K562 treated with DMSO at 1 percent for 24 hours (cell line): Measurements from ENCODE around the gene SLC26A2. TPM values are rescaled to one million over a fixed set of nuclear protein-coding genes. Genes with fewer than 3 reads are reported as not detected.

Experiments
- total RNA-seq: library from RNA; unstranded; fragments of 300-600 nt; gene quantifications from 2 replicates; pipeline ENCODE4 v1.2.3, GENCODE V29; 2022; ENCODE audit warnings: low read depth; ENCODE audit not compliant: insufficient read depth

Gene SLC26A2
- 4.2 and 4.4 TPM in 2 replicates for total RNA-seq

DNA sequence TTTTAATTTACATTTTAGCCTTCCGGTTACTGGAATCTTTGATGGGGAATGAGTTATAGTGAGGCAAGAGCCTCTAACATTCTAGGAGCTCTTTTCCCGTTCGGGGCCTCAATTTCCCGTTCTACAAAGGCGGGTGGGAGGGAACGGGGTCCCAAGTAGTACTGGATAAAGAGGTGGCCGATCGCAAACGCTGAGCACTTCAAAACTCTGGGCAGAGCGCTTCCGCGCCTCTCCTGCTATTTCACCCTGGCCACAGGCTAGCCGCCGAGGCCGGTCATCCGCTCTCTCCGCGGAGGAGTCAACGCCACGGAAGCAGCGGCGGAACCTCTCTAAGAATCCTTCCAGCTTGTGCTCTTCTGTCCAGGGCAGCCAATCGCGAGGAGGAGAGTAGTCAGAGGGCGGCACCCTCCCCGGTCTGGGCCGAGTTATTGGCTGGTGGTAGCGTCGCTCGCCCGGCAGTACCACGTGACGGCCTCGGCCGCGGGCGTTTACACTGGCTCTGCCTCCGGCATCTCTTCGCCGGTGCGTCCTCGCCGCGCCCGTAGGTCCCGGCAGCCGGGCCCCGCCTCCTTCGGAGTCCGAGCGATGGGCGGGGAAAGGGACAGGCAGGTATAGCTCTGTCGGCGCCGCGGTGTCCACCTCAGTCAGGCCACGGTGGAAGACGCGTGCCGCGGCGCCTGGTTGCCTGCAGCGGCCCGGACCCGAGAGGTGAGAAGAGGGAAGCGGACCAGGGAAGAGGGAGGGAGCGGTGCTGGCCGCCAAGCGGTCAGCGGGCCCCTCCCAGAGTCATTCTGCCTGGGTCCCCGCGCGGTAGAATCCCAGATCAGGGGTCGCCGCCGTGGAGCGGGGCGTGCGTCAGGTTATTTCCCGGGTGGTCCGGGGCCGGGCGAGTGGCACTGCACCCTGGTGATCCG, at the start of gene SLC26A2:
TSS of gene SLC26A2 (plus strand) at position 487 of the 914 bp plus-strand sequence. CDS start 16,895 bp downstream, outside the sequence.

DNA sequence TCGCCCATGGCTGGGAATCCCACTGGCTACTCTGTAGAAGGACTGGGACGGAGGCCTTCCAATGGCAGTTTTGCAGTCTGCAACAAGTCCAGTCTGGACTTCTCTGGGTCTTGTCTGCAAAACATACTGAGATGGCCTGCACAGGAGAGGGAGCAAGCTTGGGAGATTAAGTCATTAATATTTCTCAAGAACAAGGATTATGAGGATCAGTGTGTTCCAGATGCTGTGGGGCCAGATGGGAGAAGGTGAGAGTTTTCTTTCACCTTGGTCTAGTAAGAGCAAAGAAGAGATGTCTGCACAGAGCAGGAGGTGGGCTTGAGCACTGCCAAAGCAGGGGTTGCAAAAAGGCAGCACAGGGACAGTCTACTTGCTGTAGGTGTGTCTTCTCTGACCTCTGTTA, 15.9 kb upstream of the SLC26A2 start, which contains the start of gene PDE6A:
TSS of gene PDE6A (minus strand) at position 128 of the 400 bp plus-strand sequence. CDS start at position 8, 120 bp downstream.

DNA sequence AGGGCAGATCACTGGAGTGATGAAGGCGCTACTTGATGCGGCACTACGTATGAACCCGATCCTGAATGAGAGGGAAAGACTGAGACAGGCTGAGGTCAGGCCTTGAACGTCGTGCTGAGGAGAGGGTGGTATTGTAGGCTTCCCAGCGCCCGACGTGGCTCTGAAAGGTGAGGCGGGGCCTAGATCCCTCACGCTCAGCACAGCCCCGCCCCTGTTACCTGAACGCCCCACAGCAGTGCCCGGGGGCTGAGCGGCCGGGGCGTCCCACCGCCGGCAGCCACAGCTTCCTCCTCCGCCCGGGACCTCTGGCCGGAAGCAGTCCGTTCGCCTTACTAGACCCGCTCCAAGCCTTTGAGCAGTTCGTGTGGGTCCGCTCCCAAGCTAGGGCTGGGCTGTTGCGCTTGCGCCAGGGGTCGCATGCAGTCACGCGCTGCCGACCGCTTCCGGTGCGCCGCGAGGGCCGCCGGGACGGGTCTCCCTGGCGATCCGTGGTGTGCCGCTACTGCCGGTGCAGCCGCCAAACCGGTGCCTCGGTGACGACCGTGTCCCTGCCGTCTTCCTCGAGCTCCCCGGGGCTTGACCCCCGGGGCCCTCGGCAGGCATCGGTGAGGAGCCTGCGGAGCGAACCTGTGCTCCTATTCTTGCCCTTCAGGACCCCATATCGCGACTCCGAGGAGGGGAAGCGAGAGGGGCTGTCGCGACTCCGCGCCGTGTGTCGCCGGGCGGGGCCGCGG, 39.9 kb downstream of the SLC26A2 start, which contains the start of the genes HMGXB3 and TIGD6:
TSS of gene HMGXB3 (plus strand) at position 484 of the 734 bp plus-strand sequence. CDS start 4,114 bp downstream, outside the sequence.
TSS of gene TIGD6 (minus strand) at position 399 of the 734 bp plus-strand sequence. CDS start 4,306 bp downstream, outside the sequence.

Other genes starting within 250 kb of the SLC26A2 start
- 3.3 and 3.5 TPM in 2 replicates for gene PPARGC1B, start 230.4 kb upstream of the SLC26A2 start, total RNA-seq
- 0.08 TPM in 1 of 2 replicates, not detected in the other for gene PDE6A, start 16.0 kb upstream of the SLC26A2 start, total RNA-seq
- gene TIGD6, start 39.9 kb downstream of the SLC26A2 start, total RNA-seq, result 6.7 and 7.1 TPM in 2 replicates
- 40.6 and 41.3 TPM in 2 replicates for gene HMGXB3, start 40.0 kb downstream of the SLC26A2 start, total RNA-seq
- gene CSF1R, start 125.8 kb downstream of the SLC26A2 start, total RNA-seq, result 0.09 and 0.75 TPM in 2 replicates
- gene PDGFRB, start 195.1 kb downstream of the SLC26A2 start, total RNA-seq, result not detected in 2 replicates
- not detected in 2 replicates for gene CDX1, start 206.0 kb downstream of the SLC26A2 start, total RNA-seq
- not detected in 2 replicates for gene SLC6A7, start 229.3 kb downstream of the SLC26A2 start, total RNA-seq